HL-60 (cell line): Measurements from ENCODE around the gene CCDC57.

Experiments
- DNase-seq, 2 experiments: peaks; one replicate each; pipeline ENCODE4 v3.0.0-alpha.2; 2010 to 2020; ENCODE audit warnings: low read depth in 1 of 2, low spot score in 1 of 2
- H3K27ac ChIP-seq: fragments of 250-450 bp; sonication (Bioruptor Pico); replicated peaks from 2 replicates; pipeline ENCODE4 v1.5.1; 2020; ENCODE audit warnings: mild to moderate bottlenecking, moderate library complexity
- H3K27me3 ChIP-seq: fragments of 250-450 bp; sonication (Bioruptor Pico); 2 replicates; pipeline ENCODE4 v1.5.1; 2021; ENCODE audit warnings: mild to moderate bottlenecking, moderate library complexity; ENCODE audit not compliant: insufficient read depth, poor library complexity, severe bottlenecking
- H3K4me3 ChIP-seq: replicated peaks from 2 replicates; pipeline ENCODE4 v1.5.1; 2011; ENCODE audit warnings: mild to moderate bottlenecking, control low read depth, low read length; ENCODE audit not compliant: insufficient read depth
- CTCF ChIP-seq: IDR thresholded peaks from one replicate; pipeline ENCODE4 v1.5.1; 2011; ENCODE audit warnings: low read length, control low read depth, inconsistent platforms; ENCODE audit not compliant: insufficient read depth
- GABPA ChIP-seq: IDR thresholded peaks from 2 replicates; pipeline ENCODE4 v1.6.1; 2012; ENCODE audit warnings: low read depth
- POLR2AphosphoS5 ChIP-seq: IDR thresholded peaks from 2 replicates; pipeline ENCODE4 v1.6.1; 2012; ENCODE audit warnings: low read depth
- REST ChIP-seq: IDR thresholded peaks from 2 replicates; pipeline ENCODE4 v1.6.1; 2012; ENCODE audit warnings: low read depth; ENCODE audit not compliant: insufficient replicate concordance
- SPI1 ChIP-seq: IDR thresholded peaks from 2 replicates; pipeline ENCODE4 v1.6.1; 2012; ENCODE audit warnings: low read depth, mild to moderate bottlenecking, borderline replicate concordance

Gene CCDC57

GRCh38 chr17:82088838-82089722, 123.6 kb downstream of the CCDC57 start:
- Histone ChIP-seq H3K4me3 (no peak overlapping the region), H3K27me3 (no peaks in the 10 kb centered on the region), H3K27ac (no peak overlapping the region)
- DNase-seq: no peak
- TF ChIP-seq GABPA (no peak), SPI1 (no peak), POLR2AphosphoS5 (no peak; the same call in 1 of the 2 replicates), REST (no peak), CTCF (no peak)

- Histone ChIP-seq H3K27ac (no peak overlapping the region), H3K27me3 (no peaks in the 10 kb centered on the region), H3K4me3 (no peak overlapping the region)
- 0 out of 2 replicates have a peak, but pooled peaks have one; percentile 6 for TF ChIP-seq POLR2AphosphoS5
- no peak for TF ChIP-seq SPI1
- peak in 1 of 2 experiments; percentile 24 for DNase-seq
These were observed 124.4 kb downstream of the CCDC57 start for GRCh38 chr17:82087961-82088837.

GRCh38 chr17:82086941-82087906, 125.4 kb downstream of the CCDC57 start:
- no peak overlapping the region for H3K4me3 ChIP-seq
- H3K27ac ChIP-seq: no peak overlapping the region
- peak in 1 of 2 experiments; percentile 34 for DNase-seq
- H3K27me3 ChIP-seq: no peaks in the 10 kb centered on the region
- no peak for TF ChIP-seq SPI1
- TF ChIP-seq CTCF: no peak
- no peak; the same call in none of the 2 replicates for TF ChIP-seq POLR2AphosphoS5
- no peak for TF ChIP-seq REST
- TF ChIP-seq GABPA: no peak
